K562 (cell line): ENCODE results near the gene CLIP4.

ENCODE experiments used
- CAMTA2 ChIP-seq: fragments of 250-450 bp; sonication (Bioruptor Pico); conservative IDR thresholded peaks from 2 replicates; pipeline ENCODE4 v1.5.1; 2022
- CTCF ChIP-seq, 3 experiments: IDR thresholded peaks in 2 of 3; conservative IDR thresholded peaks in 1 of 3; 2 replicates each; pipeline ENCODE4 v1.5.1; 2011 to 2012; ENCODE audit warnings: low read length in 3 of 3, mild to moderate bottlenecking in 3 of 3, control low read depth in 2 of 3, improper control_type of control experiment in 1 of 3, inconsistent platforms in 1 of 3, low read depth in 1 of 3, mixed read lengths in 1 of 3, moderate library complexity in 1 of 3; ENCODE audit not compliant: insufficient read depth in 2 of 3
- EGR1 ChIP-seq: fragments of 450-650 bp; conservative IDR thresholded peaks from 2 replicates; pipeline ENCODE4 v1.6.1; 2017; ENCODE audit warnings: mild to moderate bottlenecking
- GABPB2 ChIP-seq: fragments of 250-450 bp; sonication (Bioruptor Pico); conservative IDR thresholded peaks from 2 replicates; pipeline ENCODE4 v1.5.1; 2021; ENCODE audit warnings: mild to moderate bottlenecking
- GATA2 ChIP-seq: sonication (generic); formaldehyde crosslinking; IDR thresholded peaks from 2 replicates; pipeline ENCODE4 v1.4.0; 2020; ENCODE audit warnings: mild to moderate bottlenecking, missing genetic modification reagents
- MAZ ChIP-seq, 2 experiments: fragments of 450-650 bp in 1 of 2; sonication (generic) in 1 of 2; formaldehyde crosslinking; IDR thresholded peaks in 1 of 2; conservative IDR thresholded peaks in 1 of 2; 2 replicates each; pipeline versions ENCODE4 v1.4.0 to v1.5.0; 2020; ENCODE audit warnings: mild to moderate bottlenecking in 1 of 2, missing genetic modification reagents in 1 of 2
- MXD1 ChIP-seq: fragments of 250-450 bp; sonication (Bioruptor Pico); IDR thresholded peaks from 2 replicates; pipeline ENCODE4 v1.8.0; 2021; ENCODE audit warnings: borderline replicate concordance, mild to moderate bottlenecking, moderate library complexity; ENCODE audit not compliant: poor library complexity, severe bottlenecking
- POLR2A ChIP-seq: fragments of 450-650 bp; conservative IDR thresholded peaks from 2 replicates; pipeline ENCODE4 v1.6.1; 2016
- POLR2AphosphoS5 ChIP-seq: IDR thresholded peaks from 2 replicates; pipeline ENCODE4 v1.6.1; 2011; ENCODE audit warnings: mild to moderate bottlenecking, low read depth, low read length, moderate library complexity; ENCODE audit not compliant: control insufficient read depth, insufficient read depth
- REST ChIP-seq, 2 experiments: fragments of 450-650 bp; formaldehyde crosslinking in 1 of 2; IDR thresholded peaks; 2 replicates each; pipeline versions ENCODE4 v1.4.0 to v1.6.1; 2014 to 2020; ENCODE audit warnings: mild to moderate bottlenecking in 2 of 2, borderline replicate concordance in 1 of 2, low read depth in 1 of 2
- ZBTB7A ChIP-seq: IDR thresholded peaks from 2 replicates; pipeline ENCODE4 v1.6.1; 2011; ENCODE audit warnings: low read depth, mild to moderate bottlenecking, low read length, moderate library complexity, borderline replicate concordance; ENCODE audit not compliant: control insufficient read depth

GRCh38 chr2:29228947-29229346 lies 113.7 kb downstream of the CLIP4 start:
- TF ChIP-seq REST (IDR thresholded peaks at IDR 0.05; ENCODE audit: borderline replicate concordance) = no peak
- no peak for TF ChIP-seq REST (CRISPR knock-in tag; IDR thresholded peaks at IDR 0.05; ENCODE audit: low read depth)
- no peak for TF ChIP-seq GABPB2 (CRISPR knock-in tag)
- no peak for TF ChIP-seq CTCF (IDR thresholded peaks at IDR 0.05 in 2 of 3, conservative IDR thresholded peaks at IDR 0.05 in 1 of 3; ENCODE audit: insufficient read depth in 2 of 3, low read depth in 1 of 3, low read length in 3 of 3)
- TF ChIP-seq POLR2AphosphoS5 = no peak
- no peak for TF ChIP-seq CAMTA2 (CRISPR knock-in tag)
- TF ChIP-seq GATA2 = no peak
- no peak for TF ChIP-seq POLR2A
- TF ChIP-seq MXD1 = no peak
- no peak for TF ChIP-seq EGR1
- TF ChIP-seq ZBTB7A = no peak
- TF ChIP-seq MAZ (CRISPR knock-in tag; conservative IDR thresholded peaks at IDR 0.05 in 1 of 2, IDR thresholded peaks at IDR 0.05 in 1 of 2) = no peak
